Left ventricle myocardium superior (tissue), 1 donor: Measurements from ENCODE around the gene MON1A. TPM values are rescaled to one million over a fixed set of nuclear protein-coding genes. Genes with fewer than 3 reads are reported as not detected.
A peak's percentile ranks its signal among the peaks of the same experiment; 100 is the strongest.

Experiments
- ATAC-seq: fragments of 200-7000 bp; cut with Tn5 transposase; one replicate; pipeline ENCODE4 v1.9.1; 2020; ENCODE audit warnings: mild to moderate bottlenecking, moderate library complexity
- DNase-seq: peaks from one replicate; pipeline ENCODE4 v3.0.0-alpha.2; 2020
- intact Hi-C: fragments of 100-400 bp; cut with micrococcal nuclease; formaldehyde crosslinking; loops from one replicate; pipeline ENCODE4 v1.11.0; 2022
- total RNA-seq: library from RNA; stranded (reverse); fragmentation: NEBNext Ultra II Directional; extraction: Animal tissue kit (Norgen Biotek cat#: 25700); gene quantifications from one replicate; pipeline ENCODE4 v1.2.1, GENCODE V29; 2021
- donor health status: DM: no; HTN: yes; CAD: no; lungs with severe emphysema.

MON1A gene
- total RNA-seq, 1 donor from 2014 or later, result 8.1 TPM

DNA sequence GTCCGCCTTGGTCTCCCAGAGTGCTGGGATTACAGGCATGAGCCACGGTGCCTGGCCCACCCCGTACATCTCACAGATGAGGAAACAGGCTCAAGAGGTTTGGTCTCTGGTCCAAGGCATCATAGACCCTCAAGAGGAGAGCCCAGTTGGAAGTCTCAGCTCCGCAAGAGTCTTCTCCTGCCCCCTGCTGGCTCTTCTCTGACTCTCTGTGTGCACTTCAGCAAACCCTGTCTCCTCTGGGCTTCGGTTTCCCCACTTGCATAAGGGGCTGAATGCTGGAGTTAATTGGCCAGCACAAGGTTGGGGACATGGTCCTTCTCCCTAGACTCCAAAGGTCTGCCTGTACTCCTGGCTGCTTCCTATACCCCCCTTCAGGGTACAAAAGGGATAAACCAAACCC, 29.8 kb downstream of the MON1A start:
- ATAC-seq (no peak), DNase-seq (no peak)

DNA sequence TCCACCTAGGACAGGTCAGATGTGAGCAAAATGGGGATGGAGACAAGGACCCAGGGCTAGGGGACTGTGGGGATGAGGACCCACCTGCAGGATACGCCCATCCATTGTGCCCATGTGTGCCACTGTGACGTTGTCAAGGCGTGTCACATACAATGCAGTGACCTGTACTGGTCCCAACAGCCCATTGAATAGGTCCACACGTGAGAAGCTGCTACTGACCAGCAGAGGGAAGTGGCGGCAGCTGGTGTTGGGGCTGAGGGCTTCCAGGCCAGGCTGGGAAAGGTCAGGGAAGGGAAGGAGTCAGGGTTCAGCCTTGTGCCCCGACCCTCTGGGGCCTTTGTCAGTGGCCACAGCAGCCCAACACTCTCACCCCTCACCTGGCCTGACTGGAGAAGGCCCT, 30.6 kb downstream of the MON1A start:
- DNase-seq (no peak), ATAC-seq (no peak)

More for the DNA sequence above, 29.8 kb downstream of the MON1A start:
- intact Hi-C loops, result no loop called here

DNA sequence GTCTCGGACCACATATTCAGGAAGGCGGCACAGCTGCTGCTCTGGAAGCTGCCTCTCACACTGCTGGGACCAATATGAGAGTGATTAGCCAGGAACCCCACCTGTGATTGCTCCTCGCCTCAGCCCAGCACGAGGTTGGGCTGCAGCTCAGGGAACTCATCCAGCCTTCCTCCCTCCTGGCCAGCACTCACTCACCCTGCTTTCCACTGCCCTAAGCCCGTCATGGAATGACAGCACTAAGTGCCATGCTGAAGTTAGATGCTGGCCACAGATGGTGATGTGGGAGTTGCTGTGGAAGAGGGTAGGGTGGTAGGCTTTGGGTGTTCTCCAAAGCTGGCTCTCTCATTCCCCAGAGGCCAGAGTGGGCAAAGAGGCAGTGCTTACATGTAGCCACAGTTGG, 33.3 kb downstream of the MON1A start:
- intact Hi-C loops, result no loop called here
- ATAC-seq, result no peak
- DNase-seq, result no peak

More for the DNA sequence above, 30.6 kb downstream of the MON1A start:
- intact Hi-C loops, result no loop called here

DNA sequence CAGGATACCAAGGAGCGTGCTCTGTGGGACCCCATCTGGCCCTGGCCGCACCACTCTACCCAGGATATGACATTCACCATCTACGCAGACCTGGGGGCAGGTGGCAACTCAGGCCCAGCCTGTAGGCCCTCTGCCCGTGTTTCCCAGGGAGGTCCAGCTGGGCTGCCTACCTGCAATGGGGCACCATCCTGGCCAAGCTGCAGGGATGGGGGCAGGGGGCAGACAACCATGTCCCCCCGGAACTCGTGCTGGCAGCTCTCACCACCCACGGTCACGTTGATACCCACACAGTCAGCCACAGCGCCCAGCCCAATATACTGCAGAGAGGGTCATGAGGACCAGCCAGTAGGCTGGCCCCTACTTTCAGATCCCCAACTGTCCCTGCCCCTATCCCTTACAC, 33.8 kb downstream of the MON1A start:
- ATAC-seq, result no peak
- intact Hi-C loops, result no loop called here
- DNase-seq, result no peak

DNA sequence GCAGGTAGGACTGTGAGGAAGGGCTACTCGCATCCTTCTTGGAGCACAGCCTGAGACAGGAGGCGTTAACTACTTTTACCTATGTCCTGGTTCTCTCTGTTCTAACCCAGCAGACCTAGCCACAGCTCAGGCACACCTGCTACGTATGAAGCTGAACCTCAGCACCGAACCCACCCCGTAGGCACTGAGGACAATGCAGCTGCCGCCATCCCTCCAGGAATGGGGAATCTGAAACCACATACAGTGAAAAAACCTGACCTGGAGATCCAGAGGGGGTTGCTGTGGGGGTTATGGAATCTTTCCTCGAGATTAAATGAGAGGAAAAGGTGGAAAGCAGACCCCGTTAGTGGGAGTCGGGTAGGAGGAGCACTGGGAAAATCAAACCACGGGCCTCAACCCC, 40.3 kb downstream of the MON1A start:
- intact Hi-C loops, result no loop called here
- ATAC-seq (no peak), DNase-seq (no peak)

DNA sequence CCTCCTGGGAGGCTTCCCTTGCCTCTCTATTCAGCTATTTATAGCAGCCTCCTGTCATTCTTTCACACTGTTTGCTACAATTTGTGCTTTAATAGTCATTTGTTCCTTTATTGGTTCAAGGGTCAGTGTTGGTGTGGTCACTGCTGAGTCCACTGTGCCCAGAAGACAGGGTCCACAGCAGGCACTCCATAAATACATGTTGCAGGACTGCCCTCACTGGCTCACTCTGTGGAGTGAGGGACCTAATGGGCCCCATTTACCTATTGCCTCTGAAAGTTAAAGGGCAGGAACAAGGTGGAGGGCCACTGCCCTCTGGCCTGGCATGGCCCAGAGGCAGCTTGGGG, 42.7 kb downstream of the MON1A start:
- DNase-seq (no peak), ATAC-seq (no peak)
- intact Hi-C loops, result no loop called here

DNA sequence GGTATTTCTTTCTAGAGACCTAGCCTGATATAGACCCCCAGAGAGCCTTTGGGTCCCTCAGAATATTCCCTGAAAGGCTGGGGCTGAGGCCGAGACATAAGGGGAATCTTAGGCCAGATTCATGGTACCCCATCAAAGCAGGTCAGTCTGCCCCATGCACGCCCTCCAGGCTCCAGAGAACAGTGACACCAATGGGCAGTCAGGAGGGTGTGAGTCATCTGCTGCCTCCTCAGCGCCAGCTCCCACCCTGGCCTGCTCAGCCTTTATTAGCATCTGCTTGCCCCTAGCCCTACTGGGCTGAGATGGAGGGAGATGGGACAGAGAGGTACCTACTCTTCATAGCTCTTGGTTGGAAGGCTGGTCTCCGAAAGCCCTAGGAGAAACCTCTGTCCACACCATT, 45.6 kb downstream of the MON1A start:
- ATAC-seq (no peak), DNase-seq (no peak)
- intact Hi-C loops, result no loop called here

DNA sequence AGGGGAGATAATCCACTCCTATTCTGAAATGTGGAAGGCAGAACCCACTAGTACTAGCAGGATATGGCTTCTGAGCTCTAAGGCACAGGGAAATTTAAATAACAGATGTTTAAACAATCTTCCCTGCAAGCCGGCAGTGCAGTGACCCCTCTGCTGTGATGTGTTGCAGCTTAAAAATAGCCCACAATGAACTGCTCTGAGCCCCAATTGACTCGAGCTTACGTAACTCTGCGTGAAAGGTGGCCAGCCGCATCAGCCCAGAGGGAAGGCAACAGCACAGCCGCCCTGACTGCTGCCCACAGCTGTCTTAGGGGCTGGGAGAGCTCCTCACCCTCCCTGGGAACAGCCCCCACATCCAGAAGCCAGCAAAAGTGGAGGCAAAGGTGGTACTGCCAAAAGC, 47.4 kb downstream of the MON1A start:
- ATAC-seq (peak; percentile 86), DNase-seq (peak; percentile 43)
- intact Hi-C loops, result no loop called here

DNA sequence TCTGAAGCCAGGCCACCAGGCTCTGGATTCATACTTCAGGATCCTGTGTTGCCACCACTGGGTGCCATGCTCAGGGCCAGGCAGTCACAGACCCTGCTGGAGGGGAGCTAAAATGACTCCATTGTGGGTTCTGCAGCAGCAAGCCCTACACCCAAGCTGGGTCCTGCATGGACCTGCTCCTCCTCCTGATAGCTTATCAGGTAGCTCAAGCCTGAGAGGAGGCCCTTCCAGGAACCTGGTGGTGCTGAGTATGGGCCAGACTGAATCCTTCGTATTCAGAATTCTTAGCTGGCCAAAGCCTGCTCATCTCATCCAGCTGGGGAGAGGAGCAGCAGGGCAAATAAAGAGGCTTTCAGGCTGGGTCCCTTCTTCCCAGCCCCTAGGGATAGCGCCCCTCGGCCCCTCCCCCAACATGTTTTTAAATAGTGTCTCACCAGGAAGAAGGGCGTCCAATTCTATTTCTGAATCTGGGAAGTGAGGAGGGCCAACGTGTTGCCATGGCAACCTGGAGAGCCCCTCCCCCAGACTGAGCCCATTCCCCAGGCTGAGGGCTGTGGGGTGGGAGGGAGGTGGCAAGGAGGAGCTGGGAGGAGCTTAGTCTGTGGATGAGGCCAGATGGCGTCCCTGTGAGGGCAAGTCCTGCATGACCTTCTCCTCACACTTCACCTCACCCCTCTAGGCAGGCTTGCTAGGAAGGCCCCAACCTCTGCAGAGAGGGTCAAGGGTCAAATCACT, 48.9 kb downstream of the MON1A start:
- intact Hi-C loops, result no loop called here
- DNase-seq (no peak), ATAC-seq (peak; percentile 21)

DNA sequence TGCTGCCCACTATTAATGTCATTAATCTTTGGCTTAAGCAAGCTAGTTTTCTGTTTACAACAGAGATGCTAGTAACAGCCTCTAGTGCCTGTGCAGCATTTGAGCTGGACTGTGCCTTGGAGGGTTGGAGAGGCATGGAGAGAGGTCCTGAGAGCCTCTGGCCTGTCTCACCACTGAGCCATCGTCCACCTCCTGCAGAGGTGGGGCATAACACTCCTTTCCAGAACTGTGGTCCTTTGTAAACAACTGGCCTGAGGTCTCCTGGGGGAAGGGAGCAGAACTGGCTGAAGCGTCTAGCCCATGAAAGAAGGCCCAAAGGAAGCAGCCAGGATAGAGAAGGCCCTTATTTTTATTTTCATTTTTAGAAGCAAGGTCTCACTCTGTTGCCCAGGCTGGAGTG, 49.9 kb downstream of the MON1A start:
- DNase-seq, result no peak
- no peak for ATAC-seq
- intact Hi-C loops, result no loop called here

DNA sequence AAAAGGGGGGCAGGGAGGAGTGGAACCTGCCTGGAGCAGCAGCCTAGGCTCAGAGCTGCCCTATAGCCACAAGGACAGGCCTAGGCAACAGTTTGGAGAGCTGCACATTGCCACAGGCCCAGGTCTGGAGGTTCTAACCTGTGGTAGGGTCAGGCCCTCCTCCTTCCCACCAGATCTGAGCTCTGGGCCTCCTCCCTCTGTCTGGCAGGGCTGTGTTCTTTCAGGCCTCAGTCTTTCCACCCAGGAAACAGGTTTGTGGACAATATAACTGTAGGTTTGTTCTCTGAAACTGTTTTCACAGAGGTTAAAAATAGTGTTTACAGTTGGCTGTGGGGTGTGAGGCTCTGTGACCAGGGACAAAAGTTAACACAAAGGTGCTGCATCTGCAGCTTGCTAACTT, 50.9 kb downstream of the MON1A start:
- ATAC-seq, result no peak
- intact Hi-C loops, result no loop called here

DNA sequence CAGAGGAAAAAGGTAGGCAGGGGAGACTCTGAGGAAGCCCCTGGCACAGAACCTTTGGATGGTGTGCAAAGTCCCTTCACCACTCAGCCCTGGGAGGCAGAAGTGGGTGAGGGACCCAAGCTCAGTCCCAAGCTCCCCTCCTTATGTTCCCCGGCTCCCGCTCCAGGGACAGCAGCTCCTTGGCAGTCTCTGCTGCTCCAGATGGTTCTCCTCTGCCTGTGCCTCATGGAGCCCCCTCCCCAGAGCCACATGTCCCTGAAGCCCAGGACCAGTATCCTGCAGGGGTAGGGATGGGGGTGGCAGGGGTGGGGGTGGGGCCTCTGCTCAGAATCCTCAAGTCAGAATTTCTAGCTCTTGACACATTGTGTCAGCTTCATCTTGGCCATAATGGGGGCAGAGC, 51.9 kb downstream of the MON1A start:
- no peak for ATAC-seq

More for the DNA sequence above, 50.9 kb downstream of the MON1A start:
- no peak for DNase-seq

DNA sequence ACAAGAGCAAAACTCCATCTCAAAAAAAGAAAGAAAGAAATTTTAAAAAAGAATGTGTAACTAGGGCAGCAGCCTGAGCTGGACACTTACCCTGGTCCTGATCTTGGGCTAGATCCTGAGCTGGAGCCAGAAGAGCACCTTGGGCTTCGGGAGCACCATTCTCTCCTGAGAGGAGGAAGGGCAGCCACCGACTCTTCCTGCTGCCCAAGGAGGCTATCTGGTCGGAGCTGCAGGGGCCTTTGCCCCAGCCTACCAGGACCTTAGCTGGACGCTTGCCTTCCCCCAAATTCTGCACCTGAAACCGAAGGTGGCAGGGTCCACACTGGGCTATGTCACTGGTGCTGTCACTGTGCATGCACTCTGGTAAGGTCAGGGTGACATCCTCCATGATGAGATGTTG, 53.0 kb downstream of the MON1A start:
- intact Hi-C loops, result no loop called here
- DNase-seq, result no peak
- no peak for ATAC-seq

More for the DNA sequence above, 51.9 kb downstream of the MON1A start:
- DNase-seq, result no peak
- intact Hi-C loops, result no loop called here

DNA sequence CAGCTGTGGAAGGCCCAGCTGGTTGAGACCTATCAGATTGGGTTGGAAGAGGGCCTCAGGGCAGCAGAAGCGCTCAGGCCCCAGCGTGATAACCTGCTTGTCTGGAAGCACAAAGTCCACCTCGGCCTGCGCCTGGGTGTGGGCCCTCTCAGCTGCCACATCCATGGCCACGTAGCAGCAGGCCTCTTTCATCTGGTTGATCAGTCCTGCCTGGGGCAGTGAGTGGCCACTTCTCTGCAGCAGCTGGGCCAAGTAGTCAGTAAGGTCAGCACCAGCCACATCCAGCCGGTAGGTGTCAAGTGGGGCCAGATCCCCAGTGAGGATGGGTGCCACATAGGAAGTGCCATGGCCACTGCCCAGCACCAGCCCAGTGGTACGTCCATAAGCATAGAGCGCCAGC, 56.0 kb downstream of the MON1A start:
- no peak for DNase-seq
- intact Hi-C loops, result no loop called here
- no peak for ATAC-seq

DNA sequence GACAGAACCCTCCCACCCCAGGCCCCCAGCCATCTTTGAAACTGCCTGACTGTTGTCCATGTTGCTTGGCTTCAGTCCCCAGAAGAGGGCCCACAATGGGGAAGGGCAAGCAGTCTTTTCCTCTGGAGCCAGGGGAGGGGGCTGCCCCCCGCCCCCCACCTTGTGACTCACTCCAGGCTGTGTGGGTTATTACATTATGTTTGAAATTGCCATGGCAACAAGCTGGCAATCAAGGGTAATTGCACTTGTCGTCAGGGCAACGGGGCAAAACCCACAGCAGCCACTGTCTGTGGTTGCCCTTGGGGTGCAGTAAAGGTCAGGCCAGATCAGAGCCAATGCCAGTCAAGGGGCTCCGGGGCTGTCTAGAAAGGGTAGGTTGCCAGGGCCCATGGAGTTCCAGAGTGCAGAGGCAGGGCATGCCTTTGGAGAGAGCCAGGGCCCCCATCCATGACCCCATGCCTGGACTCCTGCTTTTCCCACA, 56.8 kb downstream of the MON1A start:
- ATAC-seq (no peak), DNase-seq (no peak)
- intact Hi-C loops, result no loop called here

DNA sequence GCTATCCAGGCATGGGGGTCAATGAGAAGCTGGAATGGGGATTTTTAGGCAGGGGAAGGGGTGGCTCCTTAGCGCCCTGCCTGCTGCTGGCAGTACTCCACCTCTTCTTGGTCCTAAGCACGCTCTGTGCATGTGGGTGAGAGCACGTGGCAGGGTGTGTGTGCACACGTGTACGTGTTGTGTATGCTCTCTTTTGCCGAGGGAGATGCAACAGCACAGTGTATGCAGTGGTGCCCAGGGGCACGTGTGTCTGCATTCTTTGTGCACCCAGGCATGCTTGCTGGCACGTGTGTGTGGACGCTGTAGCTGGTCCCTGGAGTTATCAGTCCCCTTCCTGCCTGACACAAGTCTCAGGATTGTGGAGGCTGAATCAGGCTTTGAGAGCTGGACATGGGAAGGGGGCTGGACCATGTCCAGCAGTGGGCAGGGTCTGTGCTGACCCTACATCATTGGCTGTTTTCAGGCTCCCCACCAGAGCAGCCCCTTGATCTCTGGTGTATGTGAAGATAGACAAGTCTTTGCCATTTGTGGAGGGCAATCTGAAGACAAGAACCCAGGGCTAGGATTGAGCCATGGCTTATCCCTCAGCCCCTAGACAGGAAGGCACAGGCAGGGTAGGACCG, 58.0 kb downstream of the MON1A start:
- DNase-seq (no peak), ATAC-seq (no peak)
- intact Hi-C loops, result no loop called here

DNA sequence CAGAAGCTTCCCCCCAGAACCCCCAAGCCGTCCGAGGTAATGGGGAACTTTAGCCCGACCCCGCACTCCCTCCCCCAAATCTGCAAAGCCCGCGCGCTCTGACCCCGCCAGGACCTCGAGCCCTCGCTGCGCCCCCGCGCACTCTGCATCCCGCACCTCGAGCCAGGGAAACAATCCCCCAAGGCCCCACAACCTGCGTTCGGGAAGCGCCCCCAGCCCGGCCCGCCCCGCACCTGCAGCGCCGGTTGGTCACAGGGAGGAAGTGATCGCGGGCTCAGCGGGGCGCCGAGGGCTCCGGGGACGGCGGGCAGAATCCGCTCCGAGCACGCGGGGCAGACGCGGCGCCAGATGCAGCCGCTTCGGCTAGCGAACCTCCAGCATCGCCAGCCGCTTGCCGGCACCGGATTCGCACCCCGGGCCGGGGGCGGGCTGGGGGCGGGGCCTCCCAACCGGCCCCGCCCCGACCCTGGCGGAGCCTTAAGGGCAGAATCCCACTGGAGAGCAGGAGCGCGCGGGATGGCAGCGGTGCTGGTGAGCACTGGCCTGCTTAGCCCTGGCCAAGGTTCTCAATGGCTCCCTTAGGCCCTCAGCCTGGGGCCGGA, 60.0 kb downstream of the MON1A start, which contains the start of gene CAMKV:
TSS of gene CAMKV (minus strand) at position 382 of the 602 bp plus-strand sequence. CDS start 7,518 bp downstream, outside the sequence.
- ATAC-seq, result no peak
- DNase-seq, result no peak
- intact Hi-C loops, result no loop called here

DNA sequence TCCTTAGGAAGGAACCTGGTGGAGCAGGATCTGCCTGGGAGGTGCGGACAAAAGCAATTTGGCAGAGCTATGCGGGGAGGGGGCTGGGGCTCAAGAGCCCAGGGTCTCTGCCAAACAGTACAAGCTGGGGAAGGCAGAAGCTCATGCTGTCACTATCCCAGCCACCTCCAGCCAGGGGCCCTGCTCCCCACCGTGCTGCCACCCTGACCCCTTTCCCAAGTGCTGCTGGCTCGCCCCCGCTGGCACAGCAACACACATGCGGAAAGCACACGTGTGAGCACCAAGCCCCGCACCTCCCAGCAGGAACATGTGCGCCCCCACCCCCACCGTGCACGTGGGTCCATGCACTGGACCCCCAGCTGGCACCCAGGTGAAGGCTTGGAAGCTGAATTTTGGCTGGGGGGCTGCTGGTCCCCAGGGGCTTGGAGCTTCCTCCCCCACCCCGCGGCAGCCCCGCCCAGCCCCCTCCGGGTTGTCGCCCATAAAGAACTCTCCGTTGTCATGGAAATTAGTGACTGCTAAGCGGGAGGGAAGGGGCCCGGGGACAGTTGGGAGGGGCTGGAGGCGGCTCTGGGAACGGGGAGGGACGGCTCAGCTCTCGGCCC, 60.6 kb downstream of the MON1A start:
- ATAC-seq (no peak), DNase-seq (no peak)
- intact Hi-C loops, result no loop called here

DNA sequence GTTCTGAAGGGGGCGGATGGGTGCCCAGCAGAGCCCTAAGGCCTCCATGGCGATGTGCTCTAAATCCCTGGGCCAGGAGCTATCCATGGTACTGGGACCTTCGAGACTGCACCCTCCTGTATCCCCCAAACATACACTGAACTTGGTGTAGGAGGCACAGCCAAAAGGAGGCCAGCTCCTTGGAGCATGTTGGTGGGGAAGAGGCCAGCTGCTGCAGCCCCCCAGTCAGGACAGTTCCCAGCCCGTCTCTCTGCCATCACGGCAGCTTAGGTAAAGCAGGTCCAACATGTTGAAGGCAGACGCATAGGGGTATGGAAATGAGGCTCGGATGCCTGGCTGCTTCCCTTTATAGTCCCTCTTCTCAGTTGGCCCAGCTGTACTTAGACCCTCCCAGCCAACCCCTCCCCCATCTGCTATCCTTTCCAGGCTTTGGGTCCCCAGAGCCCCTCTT, 61.7 kb downstream of the MON1A start:
- DNase-seq (no peak), ATAC-seq (peak; percentile 38)
- intact Hi-C loops, result no loop called here

DNA sequence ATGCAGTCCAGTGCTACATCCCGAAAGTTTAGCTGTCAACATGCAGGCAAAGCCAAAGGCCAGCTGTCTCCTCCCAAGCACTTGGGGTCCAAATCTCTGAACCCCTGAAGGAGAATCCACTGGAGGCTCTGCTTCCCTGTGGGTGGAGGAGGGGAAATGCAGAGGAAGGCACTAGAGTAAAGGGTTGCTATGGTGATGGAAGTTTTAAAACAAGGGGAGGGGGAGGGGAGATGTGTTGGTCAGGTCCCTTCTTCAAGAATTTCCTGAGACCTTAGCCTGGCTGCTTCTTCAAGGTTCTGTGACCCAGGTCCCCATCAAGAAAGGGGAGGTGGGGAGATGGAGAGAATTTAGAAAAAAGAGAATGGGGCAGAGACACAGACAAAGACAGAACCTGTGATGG, 62.2 kb downstream of the MON1A start:
- no peak for ATAC-seq
- no peak for DNase-seq
- intact Hi-C loops, result no loop called here
